Spleen (tissue), 7 donors: ENCODE data around the gene TSHZ2.

Source experiments
- CTCF ChIP-seq, 11 experiments: fragments of 200-600 bp in 7 of 11; fragments of 450-650 bp in 4 of 11; sonication (generic) in 4 of 11; IDR thresholded peaks in 8 of 11; conservative IDR thresholded peaks in 3 of 11; 1 replicate in 7 of 11; 2 replicates in 4 of 11; pipeline versions ENCODE4 v1.4.0 to v1.8.0; 2016 to 2021; ENCODE audit warnings: antibody characterized with exemption in 11 of 11, inconsistent platforms in 4 of 11, mild to moderate bottlenecking in 1 of 11
- POLR2A ChIP-seq, 3 donors: fragments of 450-650 bp; IDR thresholded peaks; one replicate each; pipeline ENCODE4 v1.5.1; 2017; ENCODE audit warnings: antibody characterized with exemption in 3 of 3, mild to moderate bottlenecking in 1 of 3
- POLR2AphosphoS5 ChIP-seq, 3 donors: sonication (generic); formaldehyde crosslinking; IDR thresholded peaks; one replicate each; pipeline ENCODE4 v1.5.1; 2017; ENCODE audit warnings: antibody characterized with exemption in 3 of 3
- donor health status: DM: no; HTN: no; CAD: no; lungs with moderate emphysema.
- donor health status: DM: no; HTN: no; CAD: no.
- donor health status: DM: no; HTN: no; CAD: no.

- no peak for TF ChIP-seq POLR2AphosphoS5 (IDR thresholded peaks at IDR 0.05)
- TF ChIP-seq CTCF (IDR thresholded peaks at IDR 0.05 in 8 of 11, conservative IDR thresholded peaks at IDR 0.05 in 3 of 11): no peak
- TF ChIP-seq POLR2A (IDR thresholded peaks at IDR 0.05): no peak
Measured at GRCh38 chr20:53320701-53321100, 348.5 kb downstream of the TSHZ2 start.
